ENCODE measurements around the gene UBE2QL1. TPM values are rescaled to one million over a fixed set of nuclear protein-coding genes. Genes with fewer than 3 reads are reported as not detected.

UBE2QL1 gene
- polyA plus RNA-seq, 1 experiment: not detected

DNA sequence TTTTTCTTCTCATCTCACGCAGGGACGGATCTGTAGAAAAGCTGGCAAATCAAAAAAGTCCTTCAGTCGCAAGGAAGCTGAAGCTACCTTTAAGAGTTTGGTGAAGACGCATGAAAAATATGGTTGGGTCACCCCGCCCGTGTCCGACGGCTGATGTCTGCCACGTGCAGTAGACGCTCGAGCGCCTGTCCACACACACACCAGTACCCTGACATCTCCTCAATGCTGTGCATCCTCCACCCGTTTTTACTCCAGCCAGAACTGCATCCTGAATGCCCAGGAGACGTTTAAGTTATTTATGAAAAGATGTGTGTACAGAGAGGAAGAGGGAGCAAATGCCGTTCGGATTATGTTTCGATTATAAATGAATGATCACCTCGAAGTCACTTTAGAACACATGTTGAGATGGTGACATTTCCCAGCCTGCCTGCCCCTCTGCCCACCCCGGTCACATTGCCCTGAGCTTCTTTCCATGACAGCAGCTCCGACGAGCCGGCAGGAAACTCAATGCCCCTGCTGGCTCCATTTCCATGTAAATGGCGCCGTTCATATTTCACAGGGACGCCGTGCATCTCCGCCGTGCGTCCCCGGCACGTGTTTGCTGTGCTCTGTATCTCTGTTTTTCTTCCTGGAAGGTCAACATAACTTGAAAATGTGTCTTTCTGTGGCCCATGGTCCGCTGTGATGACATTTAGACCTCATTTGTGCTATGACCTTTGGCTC, 42.7 kb downstream of the UBE2QL1 start:
- CTCF ChIA-PET: no interaction called here
- H3K4me3 ChIP-seq (ENCODE audit: low read depth, low read length): no peak overlapping the region
- no peaks in the 10 kb centered on the region; the same call in 1 of the 2 replicates for H3K9me3 ChIP-seq (ENCODE audit: control insufficient read depth, insufficient read depth, low read length)
- TF ChIP-seq, protein P1, sequence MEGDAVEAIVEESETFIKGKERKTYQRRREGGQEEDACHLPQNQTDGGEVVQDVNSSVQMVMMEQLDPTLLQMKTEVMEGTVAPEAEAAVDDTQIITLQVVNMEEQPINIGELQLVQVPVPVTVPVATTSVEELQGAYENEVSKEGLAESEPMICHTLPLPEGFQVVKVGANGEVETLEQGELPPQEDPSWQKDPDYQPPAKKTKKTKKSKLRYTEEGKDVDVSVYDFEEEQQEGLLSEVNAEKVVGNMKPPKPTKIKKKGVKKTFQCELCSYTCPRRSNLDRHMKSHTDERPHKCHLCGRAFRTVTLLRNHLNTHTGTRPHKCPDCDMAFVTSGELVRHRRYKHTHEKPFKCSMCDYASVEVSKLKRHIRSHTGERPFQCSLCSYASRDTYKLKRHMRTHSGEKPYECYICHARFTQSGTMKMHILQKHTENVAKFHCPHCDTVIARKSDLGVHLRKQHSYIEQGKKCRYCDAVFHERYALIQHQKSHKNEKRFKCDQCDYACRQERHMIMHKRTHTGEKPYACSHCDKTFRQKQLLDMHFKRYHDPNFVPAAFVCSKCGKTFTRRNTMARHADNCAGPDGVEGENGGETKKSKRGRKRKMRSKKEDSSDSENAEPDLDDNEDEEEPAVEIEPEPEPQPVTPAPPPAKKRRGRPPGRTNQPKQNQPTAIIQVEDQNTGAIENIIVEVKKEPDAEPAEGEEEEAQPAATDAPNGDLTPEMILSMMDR (IDR thresholded peaks at IDR 0.05; ENCODE audit: low read depth, low read length): no peak
- H3K27ac ChIP-seq (ENCODE audit: low read depth, low read length): no peak overlapping the region
- DNase-seq (ENCODE audit: low read depth, low spot score): no peak
- H3K27me3 ChIP-seq (ENCODE audit: control insufficient read depth, insufficient read depth, low read length): peaks cover 3% of the 10 kb centered on the region
- POLR2A ChIA-PET: no interaction called here

DNA sequence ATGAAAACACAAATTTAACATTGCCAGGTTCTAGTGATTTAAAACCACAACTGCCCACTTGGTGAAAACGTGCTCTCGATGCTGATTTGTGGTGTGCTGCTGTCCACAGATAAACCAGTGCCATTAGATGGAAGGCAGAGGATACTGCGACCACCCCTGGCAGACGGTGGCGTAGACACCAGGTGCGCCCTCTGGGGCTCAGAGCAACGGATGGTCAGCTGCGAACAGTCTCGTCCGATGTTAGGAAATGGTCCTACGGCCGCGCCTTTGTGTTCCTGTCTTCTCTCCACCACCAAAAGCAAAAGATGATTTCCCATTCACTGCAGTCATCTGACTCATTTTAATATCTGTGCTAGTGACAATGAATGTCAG, 43.2 kb downstream of the UBE2QL1 start:
- ChIA-PET CTCF (no interaction called here), POLR2A (no interaction called here)
- no peak overlapping the region for H3K27ac ChIP-seq (ENCODE audit: low read depth, low read length)
- H3K4me3 ChIP-seq (ENCODE audit: low read depth, low read length): no peak overlapping the region
- TF ChIP-seq, protein P1 (IDR thresholded peaks at IDR 0.05; ENCODE audit: low read depth, low read length): no peak
- peaks cover 3% of the 10 kb centered on the region for H3K27me3 ChIP-seq (ENCODE audit: control insufficient read depth, insufficient read depth, low read length)
- no peaks in the 10 kb centered on the region; the same call in 1 of the 2 replicates for H3K9me3 ChIP-seq (ENCODE audit: control insufficient read depth, insufficient read depth, low read length)
- DNase-seq (ENCODE audit: low read depth, low spot score): no peak

DNA sequence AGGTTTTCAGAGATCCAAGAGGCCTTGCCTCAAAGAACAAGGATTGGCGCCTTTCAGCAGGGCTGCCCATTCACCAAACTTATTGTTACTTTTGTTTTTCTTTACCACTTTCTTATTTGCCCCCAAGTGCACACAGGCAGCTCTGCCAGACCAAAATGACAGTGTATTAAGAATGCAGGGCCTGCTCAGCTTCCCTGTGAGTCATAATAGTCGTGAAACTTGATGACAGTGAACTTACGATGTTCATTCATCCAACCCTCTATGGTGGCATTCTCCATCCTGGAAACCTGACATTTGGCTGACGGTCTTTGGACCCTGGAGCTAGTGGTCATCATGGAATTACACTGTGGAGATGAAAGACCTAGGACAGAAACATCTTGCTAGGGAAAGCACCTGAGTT, 44.3 kb downstream of the UBE2QL1 start:
- ChIA-PET CTCF (no interaction called here), POLR2A (no interaction called here)
- Histone ChIP-seq H3K9me3 (ENCODE audit: control insufficient read depth, insufficient read depth, low read length) (no peaks in the 10 kb centered on the region; the same call in 1 of the 2 replicates), H3K27ac (ENCODE audit: low read depth, low read length) (no peak overlapping the region), H3K4me3 (ENCODE audit: low read depth, low read length) (no peak overlapping the region), H3K27me3 (ENCODE audit: control insufficient read depth, insufficient read depth, low read length) (peaks cover 3% of the 10 kb centered on the region)
- DNase-seq (ENCODE audit: low read depth, low spot score): no peak
- TF ChIP-seq, protein P1 (IDR thresholded peaks at IDR 0.05; ENCODE audit: low read depth, low read length): no peak

DNA sequence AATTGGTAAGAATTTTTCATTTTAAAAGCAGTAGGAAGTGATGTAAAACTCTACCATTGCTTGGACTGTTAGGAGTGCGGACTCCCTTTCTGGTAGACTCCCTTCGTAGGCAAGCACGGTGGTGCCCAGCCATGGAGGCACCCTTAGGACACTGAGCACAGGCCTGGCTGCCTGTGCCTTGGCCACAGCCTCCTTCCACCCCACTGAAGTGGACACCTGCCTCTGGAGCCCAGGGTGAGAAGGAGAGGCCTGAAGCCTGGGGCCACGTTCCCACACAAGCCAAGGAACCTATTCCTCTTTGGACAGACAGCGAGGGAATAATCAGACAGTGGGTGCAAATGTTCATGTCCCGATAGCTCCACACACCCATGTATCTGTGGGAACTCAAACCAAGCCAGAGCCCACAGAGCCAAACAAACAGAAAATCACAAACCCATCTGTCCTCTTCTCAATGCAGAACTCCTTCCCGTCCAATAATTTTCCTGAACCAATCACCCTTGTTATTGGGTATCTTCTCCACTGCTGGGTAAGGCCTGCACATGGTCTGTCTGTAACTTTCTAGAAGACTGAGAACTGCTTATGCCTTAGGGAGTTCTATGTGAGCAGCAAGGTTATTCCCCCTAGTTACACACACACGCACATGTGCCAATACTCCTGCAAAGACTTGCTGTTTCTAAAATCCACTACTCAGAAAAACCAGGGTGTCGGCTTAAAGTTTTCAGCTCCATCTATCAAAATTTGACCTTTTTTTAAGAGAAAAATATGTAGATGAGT, 45.2 kb downstream of the UBE2QL1 start:
- Histone ChIP-seq H3K27ac (ENCODE audit: low read depth, low read length) (no peak overlapping the region), H3K9me3 (ENCODE audit: control insufficient read depth, insufficient read depth, low read length) (no peaks in the 10 kb centered on the region; the same call in 1 of the 2 replicates), H3K4me3 (ENCODE audit: low read depth, low read length) (no peak overlapping the region), H3K27me3 (ENCODE audit: control insufficient read depth, insufficient read depth, low read length) (peaks cover 3% of the 10 kb centered on the region)
- TF ChIP-seq, protein P1 (IDR thresholded peaks at IDR 0.05; ENCODE audit: low read depth, low read length): no peak
- ChIA-PET POLR2A (no interaction called here), CTCF (no interaction called here)
- DNase-seq (ENCODE audit: low read depth, low spot score): no peak

DNA sequence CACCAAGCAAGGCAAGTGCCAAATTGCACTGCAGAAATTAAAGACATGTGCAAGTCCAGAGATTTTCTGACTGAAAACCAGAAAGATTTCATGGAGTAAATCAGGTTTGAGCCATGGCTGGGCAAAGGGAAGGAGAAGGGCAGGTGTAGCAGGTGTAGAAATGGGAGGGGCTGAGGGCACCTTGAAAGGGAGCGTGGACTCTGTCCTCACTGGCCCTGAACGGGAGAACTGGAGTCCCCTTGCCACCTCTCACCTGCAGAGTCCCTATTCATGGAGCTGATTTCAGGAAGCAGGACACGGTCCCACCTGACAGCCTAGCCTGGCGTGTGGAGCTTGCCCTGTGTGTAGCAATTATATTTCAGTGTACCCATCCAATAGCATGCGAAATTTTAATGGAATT, 46.3 kb downstream of the UBE2QL1 start:
- CTCF ChIA-PET: no interaction called here

More for the DNA sequence above, 46.3 kb downstream of the UBE2QL1 start:
- no peak for DNase-seq (ENCODE audit: low read depth, low spot score)
- H3K9me3 ChIP-seq (ENCODE audit: control insufficient read depth, insufficient read depth, low read length): no peaks in the 10 kb centered on the region; the same call in 1 of the 2 replicates
- TF ChIP-seq, protein P1 (IDR thresholded peaks at IDR 0.05; ENCODE audit: low read depth, low read length): no peak
- H3K27me3 ChIP-seq (ENCODE audit: control insufficient read depth, insufficient read depth, low read length): peaks cover 3% of the 10 kb centered on the region
- H3K4me3 ChIP-seq (ENCODE audit: low read depth, low read length): no peak overlapping the region
- POLR2A ChIA-PET: no interaction called here
- no peak overlapping the region for H3K27ac ChIP-seq (ENCODE audit: low read depth, low read length)
